OCI-LY1 (cell line): ENCODE measurements around the gene LTF.

ENCODE experiments used
- H2AFZ ChIP-seq: fragments of 200-600 bp; sonication (generic), shearing (Covaris generic); 2 replicates; pipeline ENCODE4 v1.6.0; 2014; ENCODE audit warnings: antibody characterized with exemption, mild to moderate bottlenecking, low read length
- H3F3A ChIP-seq: fragments of 200-600 bp; sonication (generic), shearing (Covaris generic); 2 replicates; pipeline ENCODE4 v1.6.0; 2014; ENCODE audit warnings: mild to moderate bottlenecking, antibody characterized with exemption, low read length, moderate library complexity; ENCODE audit not compliant: insufficient read depth
- H3K27ac ChIP-seq: fragments of 200-600 bp; sonication (generic); 2 replicates; pipeline ENCODE4 v1.5.1; 2014; ENCODE audit warnings: low read length, mixed run types, mild to moderate bottlenecking, low read depth; ENCODE audit not compliant: poor library complexity, severe bottlenecking
- H3K27me3 ChIP-seq: fragments of 200-600 bp; sonication (generic); 2 replicates; pipeline ENCODE4 v1.6.0; 2014; ENCODE audit warnings: antibody characterized with exemption, mild to moderate bottlenecking, low read length, moderate library complexity; ENCODE audit not compliant: insufficient read depth
- H3K36me3 ChIP-seq: fragments of 200-600 bp; sonication (generic); 2 replicates; pipeline ENCODE4 v1.6.1; 2014; ENCODE audit warnings: mild to moderate bottlenecking, antibody characterized with exemption, low read length, moderate library complexity, mixed read lengths; ENCODE audit not compliant: insufficient read depth
- H3K4me1 ChIP-seq: fragments of 200-600 bp; sonication (generic); 2 replicates; pipeline ENCODE4 v1.5.1; 2014; ENCODE audit warnings: mild to moderate bottlenecking, low read length, moderate library complexity; ENCODE audit not compliant: insufficient read depth, severe bottlenecking
- H3K4me2 ChIP-seq: fragments of 200-600 bp; sonication (generic), shearing (Covaris generic); 2 replicates; pipeline ENCODE4 v1.6.1; 2014; ENCODE audit warnings: low read length
- H3K4me3 ChIP-seq: fragments of 200-600 bp; sonication (generic); 2 replicates; pipeline ENCODE4 v1.5.1; 2014; ENCODE audit warnings: low read length, low read depth, mild to moderate bottlenecking, mixed read lengths; ENCODE audit not compliant: poor library complexity, severe bottlenecking
- H3K79me2 ChIP-seq: fragments of 200-600 bp; shearing (Covaris generic); 2 replicates; pipeline ENCODE4 v1.6.1; 2016; ENCODE audit warnings: mixed run types, low read length, mixed read lengths; ENCODE audit not compliant: insufficient read depth
- H3K9ac ChIP-seq: fragments of 200-600 bp; sonication (generic), shearing (Covaris generic); 2 replicates; pipeline ENCODE4 v1.6.1; 2014; ENCODE audit warnings: mild to moderate bottlenecking, low read length, mixed read lengths
- H3K9me2 ChIP-seq: fragments of 200-600 bp; sonication (generic), shearing (Covaris generic); 2 replicates; pipeline ENCODE4 v1.6.1; 2014; ENCODE audit warnings: low read depth, mild to moderate bottlenecking, low read length, mixed read lengths
- H3K9me3 ChIP-seq: fragments of 200-600 bp; shearing (Covaris generic); 2 replicates; pipeline ENCODE4 v1.6.1; 2014; ENCODE audit warnings: low read length, mixed read lengths
- H4K20me1 ChIP-seq: fragments of 200-600 bp; sonication (generic), shearing (Covaris generic); 2 replicates; pipeline ENCODE4 v1.6.0; 2016; ENCODE audit warnings: mild to moderate bottlenecking, low read length; ENCODE audit not compliant: insufficient read depth
- EZH2 ChIP-seq: fragments of 200-600 bp; sonication (generic), shearing (Covaris generic); IDR thresholded peaks from 2 replicates; pipeline ENCODE4 v1.8.0; 2017; ENCODE audit warnings: borderline replicate concordance, mixed run types, mild to moderate bottlenecking, antibody characterized with exemption, low read length, moderate library complexity, mixed read lengths
- TF ChIP-seq, protein P1 (sequence below): fragments of 200-600 bp; sonication (generic), shearing (Covaris generic); IDR thresholded peaks from 2 replicates; pipeline ENCODE4 v1.5.1; 2017; ENCODE audit warnings: mild to moderate bottlenecking, antibody characterized with exemption, low read length, moderate library complexity, mixed read lengths

Gene LTF

DNA sequence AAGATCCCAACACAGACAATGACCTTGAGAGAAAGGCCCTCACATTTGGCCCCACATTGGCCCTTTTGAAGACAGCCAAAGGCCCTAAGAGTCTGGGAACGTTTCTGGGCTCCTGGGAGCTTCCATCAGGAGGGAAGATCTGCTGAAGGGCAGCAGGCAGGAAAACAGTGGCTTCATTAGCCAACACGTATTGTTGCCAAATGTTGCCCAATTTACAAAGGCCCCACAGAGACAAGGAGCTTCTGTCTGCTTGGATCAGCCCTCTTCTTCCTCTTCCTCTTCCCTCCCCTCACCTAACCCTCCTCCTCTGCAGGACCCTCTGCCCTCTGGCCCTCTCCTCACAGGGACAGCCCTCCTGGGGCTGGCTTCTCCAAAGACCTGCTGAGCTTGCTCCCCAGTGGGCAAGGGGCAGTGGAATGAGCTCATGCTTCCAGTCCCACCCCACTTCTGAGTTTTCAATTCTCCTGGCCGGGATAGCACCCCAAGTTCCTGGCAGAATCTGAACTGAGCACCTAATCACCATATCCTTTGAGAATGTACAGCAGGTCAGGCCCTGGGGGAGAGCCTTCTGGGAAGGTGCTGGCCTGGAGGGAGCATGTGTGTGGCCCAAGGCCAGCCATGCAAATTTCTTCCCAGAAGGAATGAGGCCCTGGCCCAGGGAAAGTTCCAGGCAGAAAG lies 5.1 kb upstream of the LTF start:
- peaks cover 3% of the 10 kb centered on the region; the same call in 1 of the 2 replicates for H3K27me3 ChIP-seq
- no peaks in the 10 kb centered on the region for H3K9me3 ChIP-seq
- no peaks in the 10 kb centered on the region for H4K20me1 ChIP-seq
- no peak overlapping the region for H3K4me2 ChIP-seq
- no peaks in the 10 kb centered on the region for H3F3A ChIP-seq
- TF ChIP-seq, protein P1, sequence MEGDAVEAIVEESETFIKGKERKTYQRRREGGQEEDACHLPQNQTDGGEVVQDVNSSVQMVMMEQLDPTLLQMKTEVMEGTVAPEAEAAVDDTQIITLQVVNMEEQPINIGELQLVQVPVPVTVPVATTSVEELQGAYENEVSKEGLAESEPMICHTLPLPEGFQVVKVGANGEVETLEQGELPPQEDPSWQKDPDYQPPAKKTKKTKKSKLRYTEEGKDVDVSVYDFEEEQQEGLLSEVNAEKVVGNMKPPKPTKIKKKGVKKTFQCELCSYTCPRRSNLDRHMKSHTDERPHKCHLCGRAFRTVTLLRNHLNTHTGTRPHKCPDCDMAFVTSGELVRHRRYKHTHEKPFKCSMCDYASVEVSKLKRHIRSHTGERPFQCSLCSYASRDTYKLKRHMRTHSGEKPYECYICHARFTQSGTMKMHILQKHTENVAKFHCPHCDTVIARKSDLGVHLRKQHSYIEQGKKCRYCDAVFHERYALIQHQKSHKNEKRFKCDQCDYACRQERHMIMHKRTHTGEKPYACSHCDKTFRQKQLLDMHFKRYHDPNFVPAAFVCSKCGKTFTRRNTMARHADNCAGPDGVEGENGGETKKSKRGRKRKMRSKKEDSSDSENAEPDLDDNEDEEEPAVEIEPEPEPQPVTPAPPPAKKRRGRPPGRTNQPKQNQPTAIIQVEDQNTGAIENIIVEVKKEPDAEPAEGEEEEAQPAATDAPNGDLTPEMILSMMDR, result no peak
- no peak for TF ChIP-seq EZH2
- no peaks in the 10 kb centered on the region for H3K9me2 ChIP-seq
- no peaks in the 10 kb centered on the region for H3K36me3 ChIP-seq
- no peak overlapping the region for H3K4me3 ChIP-seq
- H2AFZ ChIP-seq, result no peak overlapping the region
- H3K79me2 ChIP-seq, result no peaks in the 10 kb centered on the region
- H3K27ac ChIP-seq, result no peak overlapping the region
- H3K9ac ChIP-seq, result no peak overlapping the region
- no peaks in the 10 kb centered on the region for H3K4me1 ChIP-seq

DNA sequence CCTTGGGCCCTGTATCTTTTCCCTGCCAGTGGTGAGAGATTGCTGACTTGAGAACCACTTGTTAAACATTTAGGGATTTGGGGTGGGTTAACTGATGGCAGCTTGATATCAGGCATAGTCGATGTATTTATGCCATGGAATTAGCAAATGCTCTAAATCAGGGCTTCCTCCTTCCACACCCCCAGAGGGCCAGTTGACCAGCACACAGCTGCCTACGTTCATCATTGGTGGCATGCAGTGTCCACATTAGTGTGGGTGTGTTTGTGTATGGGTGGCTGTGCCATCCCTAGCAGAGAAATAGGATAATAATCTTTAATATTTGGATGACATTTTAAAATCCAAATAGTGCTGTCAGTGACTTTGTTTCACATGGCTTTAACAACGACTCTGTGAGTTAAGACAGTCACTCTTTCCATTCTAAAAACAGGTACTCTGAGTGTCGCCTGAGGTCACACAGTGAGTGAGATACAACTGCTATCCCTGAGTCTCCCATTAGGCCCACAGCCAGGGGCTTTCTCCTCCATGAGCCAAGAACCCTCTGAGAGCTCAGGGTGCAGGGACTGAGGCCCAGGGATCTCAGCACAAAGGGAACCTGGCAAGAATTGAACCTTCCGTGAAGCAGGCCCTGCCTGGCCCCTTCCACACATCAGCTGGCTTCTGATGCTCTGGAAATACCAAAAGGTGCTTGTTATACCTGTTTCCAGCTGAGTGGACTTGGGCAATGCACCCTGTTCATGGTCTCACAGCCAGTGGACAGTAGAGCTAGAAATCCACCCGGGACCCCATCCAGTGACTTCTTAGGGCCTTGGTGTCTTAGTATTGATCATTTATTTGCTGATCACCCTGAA lies 4.3 kb upstream of the LTF start:
- TF ChIP-seq, protein P1, result no peak
- no peak for TF ChIP-seq EZH2
- Histone ChIP-seq H3K9me2 (no peaks in the 10 kb centered on the region), H3K27ac (no peak overlapping the region), H4K20me1 (no peaks in the 10 kb centered on the region), H3K36me3 (no peaks in the 10 kb centered on the region), H3F3A (no peaks in the 10 kb centered on the region), H3K27me3 (peaks cover 3% of the 10 kb centered on the region; the same call in 1 of the 2 replicates), H3K79me2 (no peaks in the 10 kb centered on the region), H3K4me3 (no peak overlapping the region), H3K9me3 (no peaks in the 10 kb centered on the region), H3K9ac (no peak overlapping the region), H3K4me2 (no peak overlapping the region), H3K4me1 (no peaks in the 10 kb centered on the region), H2AFZ (no peak overlapping the region)

DNA sequence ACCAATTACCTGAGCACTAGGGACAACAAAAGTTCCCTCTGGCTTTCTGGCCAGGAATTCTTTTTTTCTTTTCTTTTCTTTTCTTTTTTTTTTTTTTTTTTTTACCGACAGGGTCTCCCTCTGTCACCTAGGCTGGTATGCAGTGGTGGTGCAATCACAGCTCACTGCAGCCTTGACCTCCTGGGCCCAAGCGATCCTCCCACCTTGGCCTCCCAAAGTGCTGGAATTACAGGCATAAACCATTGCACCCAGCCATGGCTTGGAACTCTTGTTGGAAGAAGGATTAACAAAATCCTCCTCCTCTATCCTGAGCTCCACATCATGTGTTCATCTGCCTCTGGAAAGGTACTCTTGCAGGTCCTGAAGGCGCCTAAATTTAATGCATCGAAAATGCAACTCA lies 2.9 kb upstream of the LTF start:
- Histone ChIP-seq H3K4me2 (no peak overlapping the region), H2AFZ (no peak overlapping the region), H3K27ac (no peak overlapping the region), H3K4me1 (no peaks in the 10 kb centered on the region), H3K9ac (no peak overlapping the region), H3K9me3 (no peaks in the 10 kb centered on the region), H3K4me3 (no peak overlapping the region), H3K27me3 (no peaks in the 10 kb centered on the region), H4K20me1 (no peaks in the 10 kb centered on the region), H3K79me2 (no peaks in the 10 kb centered on the region), H3K36me3 (no peaks in the 10 kb centered on the region), H3F3A (no peaks in the 10 kb centered on the region), H3K9me2 (no peaks in the 10 kb centered on the region)
- TF ChIP-seq, protein P1, result no peak
- no peak for TF ChIP-seq EZH2
